Nephron progenitor cell (in vitro differentiated cells): ENCODE data around the gene PIN4.

Experiments used
- DNase-seq: peaks from one replicate; pipeline ENCODE4 v3.0.0; 2021
- H3K27ac Mint-ChIP-seq: 2 replicates; pipeline ENCODE4 v1.8.0; 2021; ENCODE audit warnings: mild to moderate bottlenecking, moderate library complexity, mixed read lengths
- H3K27me3 Mint-ChIP-seq: 2 replicates; pipeline ENCODE4 v1.8.0; 2021; ENCODE audit warnings: mild to moderate bottlenecking, low read depth, mixed read lengths; ENCODE audit not compliant: poor library complexity
- H3K36me3 Mint-ChIP-seq: 2 replicates; pipeline ENCODE4 v1.8.0; 2021; ENCODE audit warnings: low read depth, mixed read lengths
- H3K4me1 Mint-ChIP-seq: 2 replicates; pipeline ENCODE4 v1.8.0; 2021; ENCODE audit warnings: mixed read lengths
- H3K4me3 Mint-ChIP-seq: 2 replicates; pipeline ENCODE4 v1.8.0; 2021; ENCODE audit warnings: mild to moderate bottlenecking, moderate library complexity, mixed read lengths
- H3K9me3 Mint-ChIP-seq: 2 replicates; pipeline ENCODE4 v1.8.0; 2021; ENCODE audit warnings: mild to moderate bottlenecking, moderate library complexity, mixed read lengths
- CTCF ChIP-seq: fragments of 200-600 bp; sonication (generic); IDR thresholded peaks from 2 replicates; pipeline ENCODE4 v1.5.0; 2021; ENCODE audit warnings: antibody characterized with exemption

PIN4 gene

GRCh38 chrX:72236841-72237240 lies 55.3 kb downstream of the PIN4 start:
- Mint-ChIP-seq H3K4me3 (peak overlapping the region; percentile 16), H3K9me3 (peaks cover 71% of the 10 kb centered on the region), H3K27ac (no peak overlapping the region), H3K36me3 (peaks cover 49% of the 10 kb centered on the region), H3K4me1 (peaks cover 8% of the 10 kb centered on the region), H3K27me3 (no peaks in the 10 kb centered on the region)
- DNase-seq = no peak
- TF ChIP-seq CTCF = no peak

GRCh38 chrX:72238183-72238582 lies 56.6 kb downstream of the PIN4 start:
- Mint-ChIP-seq H3K4me1 (peaks cover 8% of the 10 kb centered on the region), H3K4me3 (peak overlapping the region; percentile 85), H3K9me3 (peaks cover 69% of the 10 kb centered on the region), H3K27ac (no peak overlapping the region), H3K27me3 (no peaks in the 10 kb centered on the region), H3K36me3 (peaks cover 41% of the 10 kb centered on the region)
- TF ChIP-seq CTCF = no peak
- no peak for DNase-seq

- Mint-ChIP-seq H3K36me3 (peaks cover 37% of the 10 kb centered on the region), H3K9me3 (peaks cover 68% of the 10 kb centered on the region), H3K27ac (no peak within 1 kb of the TSS), H3K27me3 (no peaks in the 10 kb centered on the region), H3K4me1 (peaks cover 8% of the 10 kb centered on the region), H3K4me3 (peak within 1 kb of the TSS; percentile 85)
- peak; percentile 89 for DNase-seq
- TF ChIP-seq CTCF = no peak
Observed at GRCh38 chrX:72238721-72239475, 57.3 kb downstream of the PIN4 start, which contains the start of gene ERCC6L. Gene ERCC6L (minus strand): TSS chrX:72239027. CDS start chrX:72238911, 116 bp downstream.

GRCh38 chrX:72240976-72241375 lies 59.4 kb downstream of the PIN4 start:
- peaks cover 8% of the 10 kb centered on the region for H3K4me1 Mint-ChIP-seq
- H3K4me3 Mint-ChIP-seq = no peak overlapping the region
- no peaks in the 10 kb centered on the region for H3K27me3 Mint-ChIP-seq
- peaks cover 22% of the 10 kb centered on the region for H3K36me3 Mint-ChIP-seq
- DNase-seq = no peak
- peaks cover 69% of the 10 kb centered on the region for H3K9me3 Mint-ChIP-seq
- no peak overlapping the region for H3K27ac Mint-ChIP-seq
- no peak for TF ChIP-seq CTCF

GRCh38 chrX:72243472-72243871 lies 61.9 kb downstream of the PIN4 start:
- H3K36me3 Mint-ChIP-seq = peaks cover 5% of the 10 kb centered on the region
- H3K4me1 Mint-ChIP-seq = peaks cover under 1% of the 10 kb centered on the region
- DNase-seq = no peak
- no peak for TF ChIP-seq CTCF
- H3K4me3 Mint-ChIP-seq = no peak overlapping the region
- peaks cover 70% of the 10 kb centered on the region for H3K9me3 Mint-ChIP-seq
- H3K27me3 Mint-ChIP-seq = no peaks in the 10 kb centered on the region
- H3K27ac Mint-ChIP-seq = no peak overlapping the region

GRCh38 chrX:72245461-72246089 lies 64.0 kb downstream of the PIN4 start:
- peak; percentile 56 for TF ChIP-seq CTCF
- DNase-seq = peak; percentile 61
- peaks cover 5% of the 10 kb centered on the region for H3K36me3 Mint-ChIP-seq
- H3K4me1 Mint-ChIP-seq = no peaks in the 10 kb centered on the region
- no peak overlapping the region for H3K27ac Mint-ChIP-seq
- H3K4me3 Mint-ChIP-seq = no peak overlapping the region
- peaks cover 64% of the 10 kb centered on the region for H3K9me3 Mint-ChIP-seq
- no peaks in the 10 kb centered on the region for H3K27me3 Mint-ChIP-seq
